ENCODE data around the gene S100A10.

The S100A10 gene

DNA sequence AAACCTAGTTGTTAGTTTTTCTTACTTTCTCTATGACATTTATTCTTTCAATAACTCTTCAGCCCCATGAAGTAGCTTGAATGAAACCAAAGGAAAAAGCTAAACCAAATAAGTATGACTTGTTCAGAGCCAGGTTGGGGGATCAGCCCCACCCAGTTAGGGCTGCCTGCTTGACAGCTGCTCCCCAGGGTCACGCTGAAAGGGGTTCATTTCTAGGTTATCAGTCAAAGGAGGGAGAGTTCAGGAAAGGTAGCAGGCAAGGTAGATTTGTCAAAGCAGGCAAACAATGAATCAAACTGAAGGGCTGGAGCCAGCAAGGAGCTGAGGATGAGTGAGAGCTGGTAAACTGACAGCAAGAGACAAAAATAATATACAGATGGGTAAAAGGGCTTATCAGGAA is 46.2 kb upstream of the S100A10 start (continued):
- TF ChIP-seq CREB5 (CRISPR knock-in tag; IDR thresholded peaks at IDR 0.05; ENCODE audit: low read depth): no peak
- TF ChIP-seq TOX (CRISPR knock-in tag; IDR thresholded peaks at IDR 0.05; ENCODE audit: borderline replicate concordance): no peak

DNA sequence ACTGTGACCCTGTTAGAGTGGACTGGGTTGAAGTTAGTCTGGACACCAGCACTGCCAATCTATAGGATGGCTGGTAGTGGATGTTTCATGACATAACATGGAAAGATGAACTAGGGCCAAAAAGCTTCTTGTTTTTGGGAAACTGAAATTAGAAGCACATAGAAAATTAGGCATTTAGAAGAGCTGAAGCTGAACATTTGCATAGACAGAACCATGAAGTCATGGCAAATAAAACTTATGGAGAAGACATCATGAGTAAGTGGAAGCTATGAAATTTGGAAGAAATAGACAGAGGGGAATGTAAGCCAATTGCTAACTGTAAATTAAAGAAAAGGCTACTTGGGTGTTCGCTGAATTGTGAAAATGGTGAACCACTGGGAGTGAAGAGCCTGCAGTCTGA is 45.8 kb upstream of the S100A10 start:
- TF ChIP-seq PATZ1 (CRISPR knock-in tag; IDR thresholded peaks at IDR 0.05; ENCODE audit: borderline replicate concordance): no peak
- ATAC-seq: no peak

GRCh38 chr1:152038871-152039270 is 45.2 kb upstream of the S100A10 start:
- ATAC-seq: no peak

DNA sequence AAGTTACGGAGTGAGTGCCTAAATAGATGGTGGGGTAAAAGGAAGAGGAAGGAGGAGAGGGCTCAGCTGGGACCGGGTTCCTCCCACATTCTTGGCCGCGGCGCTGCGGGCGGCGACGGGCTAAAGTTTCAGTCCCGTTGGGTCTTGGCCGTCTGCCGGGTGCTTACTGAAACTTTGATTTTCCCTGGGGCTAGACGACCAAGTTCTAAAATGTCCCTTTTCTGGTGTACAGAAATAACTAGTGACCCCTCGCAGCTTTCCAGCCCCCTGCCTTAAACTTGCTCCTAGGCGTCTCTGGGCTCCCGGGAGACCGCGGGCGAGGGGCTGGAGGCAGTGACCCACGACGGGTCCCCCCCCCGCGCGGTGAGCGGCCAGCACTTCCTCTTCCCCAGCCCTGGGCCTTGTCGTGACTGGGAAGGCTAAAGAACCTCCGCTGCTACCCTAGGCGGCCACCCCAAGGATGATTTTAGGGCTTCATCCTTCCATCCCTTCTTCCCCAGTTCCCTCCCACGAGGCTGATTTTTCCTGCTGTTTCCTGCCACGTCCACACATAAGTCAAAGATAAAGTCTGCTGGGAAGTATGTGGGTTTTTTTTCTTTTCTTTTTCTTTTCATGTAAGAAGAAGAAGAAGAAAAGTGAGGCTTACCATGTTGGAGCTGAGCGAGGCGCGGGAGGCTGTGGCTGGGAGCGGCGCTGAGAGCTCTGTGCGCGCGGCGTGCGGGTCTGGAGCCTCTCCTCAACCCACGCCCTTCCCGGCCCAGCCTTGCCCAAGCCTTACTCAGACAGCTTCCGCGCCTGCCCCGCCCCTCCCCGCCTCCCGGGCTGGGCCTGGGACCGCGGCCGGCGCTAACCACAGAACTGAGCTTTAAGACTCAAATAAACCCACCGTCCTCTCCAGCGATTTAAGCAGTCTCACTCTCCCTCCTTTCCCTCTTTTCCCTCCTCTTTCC is 42.9 kb upstream of the S100A10 start, which contains the start of gene S100A11:
TSS of gene S100A11 (minus strand) at position 738 of the 950 bp plus-strand sequence. CDS start at position 649, 89 bp downstream.
- peak; percentile 96 for ATAC-seq
- TF ChIP-seq TSHZ2 (CRISPR knock-in tag; IDR thresholded peaks at IDR 0.05) (no peak), PATZ1 (CRISPR knock-in tag; IDR thresholded peaks at IDR 0.05; ENCODE audit: borderline replicate concordance) (peak; percentile 49; the same call in 1 of the 2 replicates)

More at GRCh38 chr1:152038871-152039270, 45.2 kb upstream of the S100A10 start:
- TF ChIP-seq RARB (CRISPR knock-in tag; IDR thresholded peaks at IDR 0.05) (no peak), TOX (CRISPR knock-in tag; IDR thresholded peaks at IDR 0.05; ENCODE audit: borderline replicate concordance) (no peak)

GRCh38 chr1:152035539-152036266 is 42.0 kb upstream of the S100A10 start:
- ATAC-seq: peak; percentile 55
- 0 out of 2 replicates have a peak, but pooled peaks have one; percentile 17 for TF ChIP-seq TOX (CRISPR knock-in tag; IDR thresholded peaks at IDR 0.05; ENCODE audit: borderline replicate concordance)
- TF ChIP-seq ARNTL (CRISPR knock-in tag; IDR thresholded peaks at IDR 0.05; ENCODE audit: borderline replicate concordance, low read depth): no peak
- no peak for TF ChIP-seq PATZ1 (CRISPR knock-in tag; IDR thresholded peaks at IDR 0.05; ENCODE audit: borderline replicate concordance)
- TF ChIP-seq ZC3H10 (CRISPR knock-in tag; IDR thresholded peaks at IDR 0.05): no peak
